A673 (cell line): ENCODE measurements around the gene NUBPL.

Experiments used
- CTCF ChIP-seq: fragments of 300-800, 200-600 bp; sonication (generic); conservative IDR thresholded peaks from 2 replicates; pipeline ENCODE4 v1.5.1; 2017; ENCODE audit warnings: low read depth, mild to moderate bottlenecking, antibody characterized with exemption, low read length, moderate library complexity, mixed read lengths
- EZH2 ChIP-seq: fragments of 200-600 bp; sonication (generic); IDR thresholded peaks from 2 replicates; pipeline ENCODE4 v1.6.1; 2017; ENCODE audit warnings: borderline replicate concordance, low read depth, mild to moderate bottlenecking, mixed read lengths, antibody characterized with exemption, low read length; ENCODE audit not compliant: poor library complexity, severe bottlenecking

GRCh38 chr14:31700282-31701074 lies 139.3 kb downstream of the NUBPL start:
- TF ChIP-seq CTCF (no peak), EZH2 (no peak)
